Effector memory CD4-positive, alpha-beta T cell (primary cell): ENCODE data around the gene SMYD3.

Experiments
- DNase-seq, 3 donors: peaks; one replicate each; pipeline ENCODE4 v3.0.0-alpha.2; 2020
- H3K27ac ChIP-seq: 2 replicates; pipeline ENCODE4 v1.7.0; 2013; ENCODE audit warnings: mild to moderate bottlenecking, low read length, moderate library complexity; ENCODE audit not compliant: insufficient read depth, poor library complexity, severe bottlenecking
- H3K27me3 ChIP-seq: replicated peaks from 2 replicates; pipeline ENCODE4 v1.7.0; 2013; ENCODE audit warnings: mild to moderate bottlenecking, low read length; ENCODE audit not compliant: insufficient read depth, control insufficient read depth, poor library complexity, severe bottlenecking
- H3K36me3 ChIP-seq: 2 replicates; pipeline ENCODE4 v1.7.0; 2013; ENCODE audit warnings: mild to moderate bottlenecking, low read length, moderate library complexity; ENCODE audit not compliant: control insufficient read depth, insufficient read depth
- H3K4me1 ChIP-seq: 2 replicates; pipeline ENCODE4 v1.7.0; 2013; ENCODE audit warnings: low read length, mild to moderate bottlenecking; ENCODE audit not compliant: control insufficient read depth, insufficient read depth, poor library complexity, severe bottlenecking
- H3K4me3 ChIP-seq: 2 replicates; pipeline ENCODE4 v1.7.0; 2013; ENCODE audit warnings: low read length, low read depth, mild to moderate bottlenecking; ENCODE audit not compliant: insufficient read depth, poor library complexity, severe bottlenecking
- H3K9me3 ChIP-seq: 2 replicates; pipeline ENCODE4 v1.7.0; 2013; ENCODE audit warnings: mild to moderate bottlenecking, low read length, moderate library complexity; ENCODE audit not compliant: control insufficient read depth

The SMYD3 gene

GRCh38 chr1:246099570-246099969 is 407.5 kb downstream of the SMYD3 start:
- Histone ChIP-seq H3K27me3 (no peaks in the 10 kb centered on the region), H3K9me3 (no peaks in the 10 kb centered on the region), H3K4me1 (no peaks in the 10 kb centered on the region), H3K4me3 (no peak overlapping the region), H3K36me3 (no peaks in the 10 kb centered on the region), H3K27ac (no peak overlapping the region)
- DNase-seq = no peak

- Histone ChIP-seq H3K9me3 (no peaks in the 10 kb centered on the region), H3K4me1 (no peaks in the 10 kb centered on the region), H3K36me3 (no peaks in the 10 kb centered on the region), H3K27ac (no peak overlapping the region), H3K27me3 (no peaks in the 10 kb centered on the region), H3K4me3 (no peak overlapping the region)
- DNase-seq = no peak
These were observed 410.7 kb downstream of the SMYD3 start for GRCh38 chr1:246096356-246096755.

GRCh38 chr1:246095443-246095842 is 411.6 kb downstream of the SMYD3 start:
- Histone ChIP-seq H3K27me3 (no peaks in the 10 kb centered on the region), H3K27ac (no peak overlapping the region), H3K9me3 (no peaks in the 10 kb centered on the region), H3K36me3 (no peaks in the 10 kb centered on the region), H3K4me3 (no peak overlapping the region), H3K4me1 (no peaks in the 10 kb centered on the region)
- no peak for DNase-seq

GRCh38 chr1:246093230-246093629 is 413.8 kb downstream of the SMYD3 start:
- Histone ChIP-seq H3K27me3 (no peaks in the 10 kb centered on the region), H3K27ac (no peak overlapping the region), H3K4me1 (no peaks in the 10 kb centered on the region), H3K9me3 (no peaks in the 10 kb centered on the region), H3K36me3 (no peaks in the 10 kb centered on the region), H3K4me3 (no peak overlapping the region)
- DNase-seq = no peak

GRCh38 chr1:246092136-246092535 is 414.9 kb downstream of the SMYD3 start:
- Histone ChIP-seq H3K27me3 (no peaks in the 10 kb centered on the region), H3K9me3 (no peaks in the 10 kb centered on the region), H3K4me1 (no peaks in the 10 kb centered on the region), H3K27ac (no peak overlapping the region), H3K4me3 (no peak overlapping the region), H3K36me3 (no peaks in the 10 kb centered on the region)
- DNase-seq = no peak

GRCh38 chr1:246091477-246091876 is 415.6 kb downstream of the SMYD3 start:
- H3K27me3 ChIP-seq = no peaks in the 10 kb centered on the region
- no peak overlapping the region for H3K27ac ChIP-seq
- H3K4me3 ChIP-seq = no peak overlapping the region
- no peaks in the 10 kb centered on the region for H3K4me1 ChIP-seq
- H3K36me3 ChIP-seq = no peaks in the 10 kb centered on the region
- no peaks in the 10 kb centered on the region for H3K9me3 ChIP-seq
- DNase-seq = no peak

GRCh38 chr1:246086191-246086590 is 420.9 kb downstream of the SMYD3 start:
- Histone ChIP-seq H3K4me1 (no peaks in the 10 kb centered on the region), H3K9me3 (no peaks in the 10 kb centered on the region), H3K36me3 (no peaks in the 10 kb centered on the region), H3K27ac (no peak overlapping the region), H3K4me3 (no peak overlapping the region), H3K27me3 (no peaks in the 10 kb centered on the region)
- no peak for DNase-seq

- Histone ChIP-seq H3K27me3 (no peaks in the 10 kb centered on the region), H3K4me3 (no peak overlapping the region), H3K4me1 (no peaks in the 10 kb centered on the region), H3K27ac (no peak overlapping the region), H3K36me3 (no peaks in the 10 kb centered on the region), H3K9me3 (no peaks in the 10 kb centered on the region)
- DNase-seq = no peak
These were observed 423.7 kb downstream of the SMYD3 start for GRCh38 chr1:246083416-246083815.

- no peak overlapping the region for H3K4me3 ChIP-seq
- no peaks in the 10 kb centered on the region for H3K36me3 ChIP-seq
These were observed 425.0 kb downstream of the SMYD3 start for GRCh38 chr1:246081856-246082668.

GRCh38 chr1:246081138-246081702 is 425.9 kb downstream of the SMYD3 start:
- Histone ChIP-seq H3K27me3 (no peaks in the 10 kb centered on the region), H3K9me3 (no peaks in the 10 kb centered on the region), H3K4me3 (no peak overlapping the region), H3K27ac (no peak overlapping the region), H3K4me1 (no peaks in the 10 kb centered on the region), H3K36me3 (no peaks in the 10 kb centered on the region)
- DNase-seq = no peak

More at GRCh38 chr1:246081856-246082668, 425.0 kb downstream of the SMYD3 start:
- no peaks in the 10 kb centered on the region for H3K4me1 ChIP-seq
- no peak for DNase-seq
- no peaks in the 10 kb centered on the region for H3K27me3 ChIP-seq
- no peaks in the 10 kb centered on the region for H3K9me3 ChIP-seq
- H3K27ac ChIP-seq = no peak overlapping the region
